HepG2 (cell line): ENCODE data around the gene SNF8. TPM values are rescaled to one million over a fixed set of nuclear protein-coding genes. Genes with fewer than 3 reads are reported as not detected.

ENCODE experiments used
- AHR ChIP-seq: IDR thresholded peaks from 2 replicates; pipeline ENCODE4 v1.6.1; 2018; ENCODE audit warnings: missing genetic modification reagents, missing compliant biosample characterization
- BHLHE40 ChIP-seq: IDR thresholded peaks from 2 replicates; pipeline ENCODE4 v1.6.1; 2011; ENCODE audit warnings: low read length, improper control_type of control experiment
- DMTF1 ChIP-seq: sonication (generic); formaldehyde crosslinking; IDR thresholded peaks from 2 replicates; pipeline ENCODE4 v1.4.0; 2020; ENCODE audit warnings: mild to moderate bottlenecking, missing genetic modification reagents
- HMG20A ChIP-seq: IDR thresholded peaks from 2 replicates; pipeline ENCODE4 v1.6.1; 2016; ENCODE audit warnings: borderline replicate concordance
- JUNB ChIP-seq: sonication (generic); formaldehyde crosslinking; IDR thresholded peaks from 2 replicates; pipeline ENCODE4 v1.8.0; 2022; ENCODE audit warnings: missing genetic modification reagents, mild to moderate bottlenecking, borderline replicate concordance
- KAT2B ChIP-seq: fragments of 150-350 bp; IDR thresholded peaks from 2 replicates; pipeline ENCODE4 v1.6.1; 2014; ENCODE audit warnings: low read depth, low read length, borderline replicate concordance
- MED13 ChIP-seq: sonication (generic); formaldehyde crosslinking; IDR thresholded peaks from 2 replicates; pipeline ENCODE4 v1.5.0; 2020; ENCODE audit warnings: missing genetic modification reagents
- PHB2 ChIP-seq: fragments of 450-650 bp; IDR thresholded peaks from 2 replicates; pipeline ENCODE4 v1.6.1; 2018; ENCODE audit not compliant: partially characterized antibody
- RXRA ChIP-seq: sonication (generic); formaldehyde crosslinking; IDR thresholded peaks from 2 replicates; pipeline ENCODE4 v1.5.1; 2020; ENCODE audit warnings: missing genetic modification reagents
- SALL2 ChIP-seq: sonication (generic); formaldehyde crosslinking; IDR thresholded peaks from 2 replicates; pipeline ENCODE4 v1.8.1; 2023; ENCODE audit warnings: mild to moderate bottlenecking, missing genetic modification reagents, inconsistent platforms
- SAP130 ChIP-seq: IDR thresholded peaks from 2 replicates; pipeline ENCODE4 v1.6.1; 2016; ENCODE audit warnings: low read depth
- ZFP37 ChIP-seq: sonication (generic); formaldehyde crosslinking; IDR thresholded peaks from 2 replicates; pipeline ENCODE4 v1.4.0; 2020; ENCODE audit warnings: missing genetic modification reagents, borderline replicate concordance
- ZNF343 ChIP-seq: sonication (generic); formaldehyde crosslinking; IDR thresholded peaks from 2 replicates; pipeline ENCODE4 v1.4.0; 2020; ENCODE audit warnings: mild to moderate bottlenecking, missing genetic modification reagents
- ZNF460 ChIP-seq: sonication (generic); formaldehyde crosslinking; IDR thresholded peaks from 2 replicates; pipeline ENCODE4 v1.5.1; 2020; ENCODE audit warnings: missing genetic modification reagents, mild to moderate bottlenecking, borderline replicate concordance
- ZNF609 ChIP-seq: sonication (generic); formaldehyde crosslinking; IDR thresholded peaks from 2 replicates; pipeline ENCODE4 v1.4.0; 2020; ENCODE audit warnings: mild to moderate bottlenecking, missing genetic modification reagents, borderline replicate concordance
- ZNF691 ChIP-seq: sonication (generic); formaldehyde crosslinking; IDR thresholded peaks from 2 replicates; pipeline ENCODE4 v1.4.0; 2020; ENCODE audit warnings: missing genetic modification reagents, low read depth, mild to moderate bottlenecking, borderline replicate concordance
- polyA plus RNA-seq, 8 experiments: library from polyadenylated mRNA; depleted of rRNA in 3 of 8; stranded (reverse) in 7 of 8; unstranded in 1 of 8; fragments of >200 nt; fragmentation: Illumina TruSeq in 4 of 8; extraction: Trizol in 4 of 8; gene quantifications; 2 replicates each; pipeline versions ENCODE4 v1.2.1 to v1.2.3, GENCODE V29; 2011 to 2016; ENCODE audit warnings: low read depth in 4 of 8, missing spikeins in 1 of 8, mixed read lengths in 1 of 8; ENCODE audit not compliant: insufficient read depth in 1 of 8
- total RNA-seq, 5 experiments: library from RNA; depleted of rRNA; stranded (reverse); fragments of >200 nt; fragmentation: Illumina TruSeq; extraction: Trizol; gene quantifications; 2 replicates each; pipeline ENCODE4 v1.2.3, GENCODE V29; 2016; ENCODE audit warnings: low read depth in 1 of 5
- TF ChIP-seq, protein P1 (sequence below): sonication (generic); formaldehyde crosslinking; IDR thresholded peaks from 2 replicates; pipeline ENCODE4 v1.5.0; 2020; ENCODE audit warnings: mild to moderate bottlenecking, missing genetic modification reagents, borderline replicate concordance

The SNF8 gene
- total and polyA plus RNA-seq, 2 of the 13 experiments (the other 11 are each of a cell fraction or from before 2014, with no cell fraction given): 114 to 153 TPM

DNA sequence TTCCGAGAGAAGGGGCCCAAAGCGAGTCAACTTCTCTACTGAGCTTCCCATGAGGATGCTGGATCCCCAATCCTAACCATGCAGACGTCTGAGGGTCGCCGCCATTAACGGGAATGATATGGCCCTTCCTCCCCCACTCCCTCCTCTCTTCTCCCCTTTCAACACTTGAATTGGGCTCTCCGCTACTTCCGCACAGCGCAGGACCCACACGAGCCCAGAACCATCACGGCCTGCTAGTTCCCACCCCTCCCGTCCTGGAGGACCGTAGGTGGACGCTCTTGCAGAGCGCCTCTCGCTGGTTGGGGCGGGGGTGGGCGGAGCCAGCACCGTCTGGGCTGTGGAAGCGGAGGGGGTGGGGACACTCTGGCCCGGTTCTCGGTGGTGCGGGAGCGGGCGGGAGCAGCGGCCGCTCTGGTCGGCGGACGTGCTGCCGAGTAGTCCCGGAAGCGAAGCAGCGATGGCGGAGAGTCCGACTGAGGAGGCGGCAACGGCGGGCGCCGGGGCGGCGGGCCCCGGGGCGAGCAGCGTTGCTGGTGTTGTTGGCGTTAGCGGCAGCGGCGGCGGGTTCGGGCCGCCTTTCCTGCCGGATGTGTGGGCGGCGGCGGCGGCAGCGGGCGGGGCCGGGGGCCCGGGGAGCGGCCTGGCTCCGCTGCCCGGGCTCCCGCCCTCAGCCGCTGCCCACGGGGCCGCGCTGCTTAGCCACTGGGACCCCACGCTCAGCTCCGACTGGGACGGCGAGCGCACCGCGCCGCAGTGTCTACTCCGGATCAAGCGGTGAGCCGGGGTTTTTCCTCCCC, 36.4 kb downstream of the SNF8 start, which contains the start of gene UBE2Z (continued):
- TF ChIP-seq PHB2 (no peak), ZNF460 (CRISPR knock-in tag) (no peak; the same call in 1 of the 2 replicates), SALL2 (CRISPR knock-in tag) (peak; percentile 87), ZNF691 (CRISPR knock-in tag) (peak; percentile 95), BHLHE40 (no peak), RXRA (CRISPR knock-in tag) (peak; percentile 83), ZNF609 (peak; percentile 67; the same call in 1 of the 2 replicates), JUNB (no peak; the same call in 1 of the 2 replicates), ZNF343 (CRISPR knock-in tag) (peak; percentile 90; the same call in 1 of the 2 replicates), SAP130 (CRISPR knock-in tag) (peak; percentile 98), HMG20A (peak; percentile 50; the same call in 1 of the 2 replicates), DMTF1 (CRISPR knock-in tag) (no peak), MED13 (peak; percentile 62), ZFP37 (0 out of 2 replicates have a peak, but pooled peaks have one; percentile 25), KAT2B (no peak), AHR (no peak; the same call in 1 of the 2 replicates)
- TF ChIP-seq, protein P1, sequence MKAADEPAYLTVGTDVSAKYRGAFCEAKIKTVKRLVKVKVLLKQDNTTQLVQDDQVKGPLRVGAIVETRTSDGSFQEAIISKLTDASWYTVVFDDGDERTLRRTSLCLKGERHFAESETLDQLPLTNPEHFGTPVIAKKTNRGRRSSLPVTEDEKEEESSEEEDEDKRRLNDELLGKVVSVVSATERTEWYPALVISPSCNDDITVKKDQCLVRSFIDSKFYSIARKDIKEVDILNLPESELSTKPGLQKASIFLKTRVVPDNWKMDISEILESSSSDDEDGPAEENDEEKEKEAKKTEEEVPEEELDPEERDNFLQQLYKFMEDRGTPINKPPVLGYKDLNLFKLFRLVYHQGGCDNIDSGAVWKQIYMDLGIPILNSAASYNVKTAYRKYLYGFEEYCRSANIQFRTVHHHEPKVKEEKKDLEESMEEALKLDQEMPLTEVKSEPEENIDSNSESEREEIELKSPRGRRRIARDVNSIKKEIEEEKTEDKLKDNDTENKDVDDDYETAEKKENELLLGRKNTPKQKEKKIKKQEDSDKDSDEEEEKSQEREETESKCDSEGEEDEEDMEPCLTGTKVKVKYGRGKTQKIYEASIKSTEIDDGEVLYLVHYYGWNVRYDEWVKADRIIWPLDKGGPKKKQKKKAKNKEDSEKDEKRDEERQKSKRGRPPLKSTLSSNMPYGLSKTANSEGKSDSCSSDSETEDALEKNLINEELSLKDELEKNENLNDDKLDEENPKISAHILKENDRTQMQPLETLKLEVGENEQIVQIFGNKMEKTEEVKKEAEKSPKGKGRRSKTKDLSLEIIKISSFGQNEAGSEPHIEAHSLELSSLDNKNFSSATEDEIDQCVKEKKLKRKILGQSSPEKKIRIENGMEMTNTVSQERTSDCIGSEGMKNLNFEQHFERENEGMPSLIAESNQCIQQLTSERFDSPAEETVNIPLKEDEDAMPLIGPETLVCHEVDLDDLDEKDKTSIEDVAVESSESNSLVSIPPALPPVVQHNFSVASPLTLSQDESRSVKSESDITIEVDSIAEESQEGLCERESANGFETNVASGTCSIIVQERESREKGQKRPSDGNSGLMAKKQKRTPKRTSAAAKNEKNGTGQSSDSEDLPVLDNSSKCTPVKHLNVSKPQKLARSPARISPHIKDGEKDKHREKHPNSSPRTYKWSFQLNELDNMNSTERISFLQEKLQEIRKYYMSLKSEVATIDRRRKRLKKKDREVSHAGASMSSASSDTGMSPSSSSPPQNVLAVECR (CRISPR knock-in tag): peak; percentile 95
